Stomach (tissue), 4 donors: ENCODE data around the gene ANTXR1.

Source experiments
- EP300 ChIP-seq: sonication (generic); formaldehyde crosslinking; IDR thresholded peaks from one replicate; pipeline ENCODE4 v1.6.1; 2017; ENCODE audit warnings: antibody characterized with exemption
- POLR2A ChIP-seq, 4 donors: fragments of 450-650 bp; IDR thresholded peaks; one replicate each; pipeline ENCODE4 v1.6.1; 2016; ENCODE audit warnings: antibody characterized with exemption in 4 of 4, control low read depth in 2 of 4, mild to moderate bottlenecking in 1 of 4, moderate library complexity in 1 of 4
- POLR2AphosphoS5 ChIP-seq, 3 donors: sonication (generic); formaldehyde crosslinking; IDR thresholded peaks; one replicate each; pipeline ENCODE4 v1.6.1; 2016; ENCODE audit warnings: antibody characterized with exemption in 3 of 3
- TF ChIP-seq, protein P1 (sequence below), 7 experiments: fragments of 450-650 bp in 4 of 7; fragments of 200-600 bp in 3 of 7; sonication (generic) in 3 of 7; IDR thresholded peaks; one replicate each; pipeline ENCODE4 v1.5.1; 2016 to 2019; ENCODE audit warnings: antibody characterized with exemption in 7 of 7, control low read depth in 2 of 7, mild to moderate bottlenecking in 1 of 7

DNA sequence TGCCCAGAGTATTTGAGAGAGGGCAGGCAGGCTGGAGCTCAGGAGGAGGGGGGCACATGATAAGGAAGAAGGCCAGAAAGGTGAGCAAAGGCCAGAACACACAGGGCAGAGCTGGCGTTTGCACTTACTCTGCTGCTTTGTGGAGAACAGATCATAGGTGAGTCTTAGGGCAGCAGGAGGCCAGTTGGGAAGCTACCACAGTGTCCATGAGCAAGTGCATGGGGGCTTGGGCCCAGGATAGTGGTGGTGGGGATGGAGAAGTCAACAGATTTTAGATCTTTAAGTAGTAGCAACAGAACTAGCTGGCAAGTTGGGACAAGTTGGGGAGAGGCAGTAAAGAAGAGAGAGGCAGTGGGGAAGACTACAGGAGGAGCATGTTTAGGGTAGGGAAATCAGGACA is 168.0 kb downstream of the ANTXR1 start:
- TF ChIP-seq, protein P1, sequence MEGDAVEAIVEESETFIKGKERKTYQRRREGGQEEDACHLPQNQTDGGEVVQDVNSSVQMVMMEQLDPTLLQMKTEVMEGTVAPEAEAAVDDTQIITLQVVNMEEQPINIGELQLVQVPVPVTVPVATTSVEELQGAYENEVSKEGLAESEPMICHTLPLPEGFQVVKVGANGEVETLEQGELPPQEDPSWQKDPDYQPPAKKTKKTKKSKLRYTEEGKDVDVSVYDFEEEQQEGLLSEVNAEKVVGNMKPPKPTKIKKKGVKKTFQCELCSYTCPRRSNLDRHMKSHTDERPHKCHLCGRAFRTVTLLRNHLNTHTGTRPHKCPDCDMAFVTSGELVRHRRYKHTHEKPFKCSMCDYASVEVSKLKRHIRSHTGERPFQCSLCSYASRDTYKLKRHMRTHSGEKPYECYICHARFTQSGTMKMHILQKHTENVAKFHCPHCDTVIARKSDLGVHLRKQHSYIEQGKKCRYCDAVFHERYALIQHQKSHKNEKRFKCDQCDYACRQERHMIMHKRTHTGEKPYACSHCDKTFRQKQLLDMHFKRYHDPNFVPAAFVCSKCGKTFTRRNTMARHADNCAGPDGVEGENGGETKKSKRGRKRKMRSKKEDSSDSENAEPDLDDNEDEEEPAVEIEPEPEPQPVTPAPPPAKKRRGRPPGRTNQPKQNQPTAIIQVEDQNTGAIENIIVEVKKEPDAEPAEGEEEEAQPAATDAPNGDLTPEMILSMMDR (IDR thresholded peaks at IDR 0.05): no peak
- TF ChIP-seq POLR2A (IDR thresholded peaks at IDR 0.05) (no peak), POLR2AphosphoS5 (IDR thresholded peaks at IDR 0.05) (no peak), EP300 (no peak)
